ENCODE results near the gene CASP7. TPM values are rescaled to one million over a fixed set of nuclear protein-coding genes. Genes with fewer than 3 reads are reported as not detected.

CASP7 gene
- polyA plus RNA-seq, 3 donors, result 9.9 to 26.1 (median 16.0) TPM

DNA sequence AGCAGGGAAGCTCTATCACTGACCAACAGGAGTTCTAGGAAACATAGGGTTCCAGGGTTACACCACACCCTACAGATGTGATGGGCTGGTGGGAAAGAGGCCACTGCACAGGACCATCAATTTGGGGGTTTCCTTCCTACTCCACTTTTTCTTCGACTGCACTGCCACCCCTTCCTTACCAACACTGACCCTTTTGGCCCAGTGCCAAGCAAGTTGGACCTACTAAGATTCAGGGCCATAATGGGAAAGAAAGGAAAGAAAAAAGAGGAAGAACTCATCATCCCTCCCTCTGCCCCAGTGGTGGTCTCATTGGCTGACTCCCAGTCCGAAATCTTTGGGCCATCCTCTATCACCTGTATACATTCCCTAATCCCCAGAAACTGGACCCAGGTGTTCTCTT, 65.7 kb downstream of the CASP7 start:
- Histone ChIP-seq H3K4me2 (replicated peaks; ENCODE audit: extremely low read depth, low read length, poor library complexity, severe bottlenecking) (no peak overlapping the region), H3K27me3 (ENCODE audit: control insufficient read depth in 2 of 2, insufficient read depth in 2 of 2, low read length in 2 of 2) (no peaks in the 10 kb centered on the region), H3K4me1 (ENCODE audit: control insufficient read depth in 1 of 2, insufficient read depth in 2 of 2, low read length in 2 of 2) (no peaks in the 10 kb centered on the region), H3K79me2 (ENCODE audit: insufficient read depth, low read length) (no peaks in the 10 kb centered on the region), H3K36me3 (replicated peaks in 1 of 2; ENCODE audit: control insufficient read depth in 1 of 2, insufficient read depth in 2 of 2, low read length in 2 of 2) (no peaks in the 10 kb centered on the region), H3K27ac (ENCODE audit: low read depth in 1 of 2, low read length in 2 of 2) (no peak overlapping the region), H4K20me1 (ENCODE audit: insufficient read depth, low read length) (no peaks in the 10 kb centered on the region), H3K9ac (ENCODE audit: insufficient read depth, low read length, poor library complexity, severe bottlenecking) (no peak overlapping the region), H3K4me3 (replicated peaks in 1 of 3; ENCODE audit: low read depth in 2 of 3, low read length in 3 of 3) (no peak overlapping the region), H3K9me3 (replicated peaks in 1 of 2; ENCODE audit: control insufficient read depth in 1 of 2, insufficient read depth in 1 of 2, low read length in 2 of 2) (no peaks in the 10 kb centered on the region), H2AFZ (ENCODE audit: insufficient read depth, low read depth, low read length, poor library complexity, severe bottlenecking) (no peak overlapping the region)
- DNase-seq, result no peak
- TF ChIP-seq CTCF (IDR thresholded peaks at IDR 0.05), result no peak
- Mint-ChIP-seq H3K4me1 (peaks cover 4% of the 10 kb centered on the region), H3K27ac (no peak overlapping the region), H3K9me3 (peaks cover 0 to 2% (median 0%) of the 10 kb centered on the region in 7 donors), H3K27me3 (ENCODE audit: low read depth in 3 of 3) (peaks cover 0 to 5% (median 0%) of the 10 kb centered on the region in 3 donors), H3K36me3 (no peaks in the 10 kb centered on the region), H3K4me3 (no peak overlapping the region)
- WGBS (ENCODE audit: insufficient coverage), result no CpG with 5 or more reads among the region's 2 CpGs
- intact Hi-C loops (cut with micrococcal nuclease), result no loop called here

- Histone ChIP-seq H4K20me1 (ENCODE audit: insufficient read depth, low read length) (no peaks in the 10 kb centered on the region), H3K4me2 (replicated peaks; ENCODE audit: extremely low read depth, low read length, poor library complexity, severe bottlenecking) (no peak overlapping the region), H3K9ac (ENCODE audit: insufficient read depth, low read length, poor library complexity, severe bottlenecking) (no peak overlapping the region), H3K4me1 (ENCODE audit: control insufficient read depth in 1 of 2, insufficient read depth in 2 of 2, low read length in 2 of 2) (no peaks in the 10 kb centered on the region), H3K27ac (ENCODE audit: low read depth in 1 of 2, low read length in 2 of 2) (no peak overlapping the region), H3K36me3 (replicated peaks in 1 of 2; ENCODE audit: control insufficient read depth in 1 of 2, insufficient read depth in 2 of 2, low read length in 2 of 2) (no peaks in the 10 kb centered on the region), H3K27me3 (ENCODE audit: control insufficient read depth in 2 of 2, insufficient read depth in 2 of 2, low read length in 2 of 2) (no peaks in the 10 kb centered on the region), H3K79me2 (ENCODE audit: insufficient read depth, low read length) (no peaks in the 10 kb centered on the region), H2AFZ (ENCODE audit: insufficient read depth, low read depth, low read length, poor library complexity, severe bottlenecking) (no peak overlapping the region), H3K9me3 (replicated peaks in 1 of 2; ENCODE audit: control insufficient read depth in 1 of 2, insufficient read depth in 1 of 2, low read length in 2 of 2) (no peaks in the 10 kb centered on the region), H3K4me3 (replicated peaks in 1 of 3; ENCODE audit: low read depth in 2 of 3, low read length in 3 of 3) (no peak overlapping the region)
- peaks cover 0 to 5% (median 0%) of the 10 kb centered on the region in 3 donors for H3K27me3 Mint-ChIP-seq (ENCODE audit: low read depth in 3 of 3)
- no peak overlapping the region for H3K27ac Mint-ChIP-seq
- H3K9me3 Mint-ChIP-seq, result peaks cover 0 to 2% (median 0%) of the 10 kb centered on the region in 7 donors
- intact Hi-C loops (cut with micrococcal nuclease), result no loop called here
- no peak for DNase-seq
- no peak overlapping the region for H3K4me3 Mint-ChIP-seq
- H3K36me3 Mint-ChIP-seq, result no peaks in the 10 kb centered on the region
- H3K4me1 Mint-ChIP-seq, result peaks cover 4% of the 10 kb centered on the region
- WGBS (ENCODE audit: insufficient coverage), result 94% methylated on average over 2 of the region's 3 CpGs
- TF ChIP-seq CTCF (IDR thresholded peaks at IDR 0.05), result no peak
Observed at GRCh38 chr10:113746217-113746957, 66.7 kb downstream of the CASP7 start.

All from CD14-positive monocyte (primary cell).